SU-DHL-6 (cell line): ENCODE results near the gene VGLL3.

Experiments
- H2AFZ ChIP-seq: fragments of 200-600 bp; sonication (generic); 2 replicates; pipeline ENCODE4 v1.6.1; 2014; ENCODE audit warnings: low read depth, mild to moderate bottlenecking, moderate library complexity, mixed read lengths, antibody characterized with exemption, low read length; ENCODE audit not compliant: severe bottlenecking
- H3F3A ChIP-seq: fragments of 200-600 bp; shearing (Covaris generic); 2 replicates; pipeline ENCODE4 v1.6.0; 2016; ENCODE audit warnings: antibody characterized with exemption, mild to moderate bottlenecking; ENCODE audit not compliant: insufficient read depth
- H3K27ac ChIP-seq: fragments of 200-600 bp; sonication (generic); 2 replicates; pipeline ENCODE4 v1.5.1; 2016; ENCODE audit warnings: low read depth, mild to moderate bottlenecking, low read length, moderate library complexity, mixed read lengths
- H3K27me3 ChIP-seq: fragments of 200-600 bp; sonication (generic), shearing (Covaris generic); 2 replicates; pipeline ENCODE4 v1.6.0; 2014; ENCODE audit warnings: mild to moderate bottlenecking, low read length
- H3K36me3 ChIP-seq: fragments of 200-600 bp; sonication (generic); 2 replicates; pipeline ENCODE4 v1.6.1; 2014; ENCODE audit warnings: mild to moderate bottlenecking, low read length, mixed read lengths
- H3K4me2 ChIP-seq: fragments of 300-600, 200-600 bp; shearing (Covaris generic), sonication (generic); 2 replicates; pipeline ENCODE4 v1.6.0; 2014; ENCODE audit warnings: low read length, low read depth, mild to moderate bottlenecking; ENCODE audit not compliant: poor library complexity, severe bottlenecking
- H3K4me3 ChIP-seq: fragments of 200-600 bp; sonication (generic); 2 replicates; pipeline ENCODE4 v1.5.1; 2014; ENCODE audit warnings: antibody characterized with exemption, low read length, mild to moderate bottlenecking, mixed read lengths; ENCODE audit not compliant: insufficient read depth, poor library complexity, severe bottlenecking
- H3K79me2 ChIP-seq: fragments of 200-600 bp; sonication (generic); 2 replicates; pipeline ENCODE4 v1.6.1; 2014; ENCODE audit warnings: mild to moderate bottlenecking, low read length, moderate library complexity; ENCODE audit not compliant: insufficient read depth
- H3K9ac ChIP-seq: fragments of 200-600 bp; sonication (generic); 2 replicates; pipeline ENCODE4 v1.7.0; 2014; ENCODE audit warnings: mild to moderate bottlenecking, low read length
- H3K9me2 ChIP-seq: fragments of 200-600 bp; sonication (generic); replicated peaks from 2 replicates; pipeline ENCODE4 v1.6.1; 2014; ENCODE audit warnings: low read length; ENCODE audit not compliant: insufficient read depth
- H3K9me3 ChIP-seq: fragments of 200-600 bp; sonication (generic); 2 replicates; pipeline ENCODE4 v1.6.1; 2014; ENCODE audit warnings: low read length, mixed read lengths; ENCODE audit not compliant: insufficient read depth
- H4K20me1 ChIP-seq: fragments of 200-600 bp; sonication (generic); 2 replicates; pipeline ENCODE4 v1.6.1; 2014; ENCODE audit warnings: low read depth, mild to moderate bottlenecking, antibody characterized with exemption, low read length, moderate library complexity, mixed read lengths
- EZH2phosphoT487 ChIP-seq: fragments of 200-600 bp; sonication (generic), shearing (Covaris generic); conservative IDR thresholded peaks from 2 replicates; pipeline ENCODE4 v1.6.1; 2018; ENCODE audit warnings: mild to moderate bottlenecking, antibody characterized with exemption, low read length, moderate library complexity, mixed read lengths
- TF ChIP-seq, protein P1 (sequence below): fragments of 200-600 bp; sonication (generic); IDR thresholded peaks from one replicate; pipeline ENCODE4 v1.5.1; 2017; ENCODE audit warnings: antibody characterized with exemption, mild to moderate bottlenecking, low read length, moderate library complexity; ENCODE audit not compliant: insufficient read depth, poor library complexity, severe bottlenecking

VGLL3 gene

DNA sequence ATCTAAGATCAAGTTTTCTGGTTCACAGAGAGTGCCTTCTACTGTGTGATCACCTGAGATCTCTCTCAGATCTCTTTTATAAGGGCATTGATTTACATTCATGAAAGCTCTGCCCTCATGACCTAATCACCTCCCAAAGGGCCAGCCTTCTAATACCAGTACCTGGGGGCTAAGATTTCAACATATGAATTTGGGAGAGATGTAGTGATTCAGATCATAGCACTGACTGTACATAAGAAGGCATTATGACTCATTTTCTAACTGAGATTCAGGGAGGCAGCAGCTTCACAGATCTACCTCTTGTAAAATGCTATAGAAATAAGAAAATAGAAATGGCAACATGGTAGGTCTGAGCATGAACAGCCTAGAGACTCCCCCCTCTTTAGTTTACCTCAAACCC lies 39.6 kb downstream of the VGLL3 start:
- Histone ChIP-seq H3K36me3 (no peaks in the 10 kb centered on the region), H3K9ac (no peak overlapping the region), H3K27ac (no peak overlapping the region), H3F3A (no peaks in the 10 kb centered on the region), H3K4me2 (no peak overlapping the region), H3K4me3 (no peak overlapping the region), H3K9me3 (no peaks in the 10 kb centered on the region), H2AFZ (no peak overlapping the region), H4K20me1 (no peaks in the 10 kb centered on the region), H3K9me2 (no peaks in the 10 kb centered on the region), H3K79me2 (no peaks in the 10 kb centered on the region), H3K27me3 (no peaks in the 10 kb centered on the region)
- TF ChIP-seq, protein P1, sequence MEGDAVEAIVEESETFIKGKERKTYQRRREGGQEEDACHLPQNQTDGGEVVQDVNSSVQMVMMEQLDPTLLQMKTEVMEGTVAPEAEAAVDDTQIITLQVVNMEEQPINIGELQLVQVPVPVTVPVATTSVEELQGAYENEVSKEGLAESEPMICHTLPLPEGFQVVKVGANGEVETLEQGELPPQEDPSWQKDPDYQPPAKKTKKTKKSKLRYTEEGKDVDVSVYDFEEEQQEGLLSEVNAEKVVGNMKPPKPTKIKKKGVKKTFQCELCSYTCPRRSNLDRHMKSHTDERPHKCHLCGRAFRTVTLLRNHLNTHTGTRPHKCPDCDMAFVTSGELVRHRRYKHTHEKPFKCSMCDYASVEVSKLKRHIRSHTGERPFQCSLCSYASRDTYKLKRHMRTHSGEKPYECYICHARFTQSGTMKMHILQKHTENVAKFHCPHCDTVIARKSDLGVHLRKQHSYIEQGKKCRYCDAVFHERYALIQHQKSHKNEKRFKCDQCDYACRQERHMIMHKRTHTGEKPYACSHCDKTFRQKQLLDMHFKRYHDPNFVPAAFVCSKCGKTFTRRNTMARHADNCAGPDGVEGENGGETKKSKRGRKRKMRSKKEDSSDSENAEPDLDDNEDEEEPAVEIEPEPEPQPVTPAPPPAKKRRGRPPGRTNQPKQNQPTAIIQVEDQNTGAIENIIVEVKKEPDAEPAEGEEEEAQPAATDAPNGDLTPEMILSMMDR: no peak
- no peak for TF ChIP-seq EZH2phosphoT487

DNA sequence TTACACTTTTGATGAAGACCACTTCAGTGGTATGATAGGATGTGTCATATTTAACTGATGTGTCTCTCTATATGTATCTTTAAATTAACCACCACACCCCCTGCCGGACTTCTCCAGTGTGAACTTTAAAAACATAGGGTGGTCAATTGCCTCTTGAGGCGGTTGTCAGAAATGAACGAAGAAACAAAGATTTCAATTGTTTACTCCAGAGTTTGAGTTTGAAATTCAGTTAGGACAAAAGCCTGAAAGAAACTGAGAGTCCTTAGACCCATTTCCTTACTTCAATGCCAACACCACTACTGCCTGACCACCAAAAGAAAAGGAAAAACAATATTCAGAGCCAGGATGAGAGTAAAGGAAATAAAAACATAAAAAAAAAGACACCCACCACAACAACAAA lies 40.2 kb downstream of the VGLL3 start:
- TF ChIP-seq, protein P1: no peak
- no peak for TF ChIP-seq EZH2phosphoT487

DNA sequence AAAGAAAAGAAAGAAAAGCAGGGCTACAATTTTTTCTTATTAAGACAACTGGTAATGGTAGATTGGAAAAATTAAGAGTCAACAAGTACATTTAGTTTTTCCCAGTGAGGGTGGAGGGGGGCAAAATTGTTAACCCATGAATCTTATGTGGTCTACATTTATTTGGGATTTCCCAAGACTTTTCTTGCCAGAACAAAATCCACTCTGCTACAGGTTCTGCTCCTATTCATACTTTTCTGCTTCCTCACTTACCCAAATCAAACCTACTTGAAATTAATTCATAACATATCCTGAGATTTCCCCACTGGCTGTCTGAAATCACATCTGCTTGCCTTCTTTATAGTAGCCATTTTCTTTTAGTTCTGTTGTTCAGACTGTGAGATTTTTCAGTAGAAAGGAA lies 41.1 kb downstream of the VGLL3 start:
- Histone ChIP-seq H3K79me2 (no peaks in the 10 kb centered on the region), H3K4me2 (no peak overlapping the region), H3K9me3 (no peaks in the 10 kb centered on the region), H3K27me3 (no peaks in the 10 kb centered on the region), H3F3A (no peaks in the 10 kb centered on the region), H2AFZ (no peak overlapping the region), H3K9me2 (no peaks in the 10 kb centered on the region), H3K36me3 (no peaks in the 10 kb centered on the region), H3K9ac (no peak overlapping the region), H3K4me3 (no peak overlapping the region), H3K27ac (no peak overlapping the region), H4K20me1 (no peaks in the 10 kb centered on the region)
- TF ChIP-seq, protein P1: no peak
- TF ChIP-seq EZH2phosphoT487: no peak

More for the DNA sequence above, 40.2 kb downstream of the VGLL3 start:
- no peaks in the 10 kb centered on the region for H3K9me3 ChIP-seq
- H3K27ac ChIP-seq: no peak overlapping the region
- H3K9me2 ChIP-seq: no peaks in the 10 kb centered on the region
- no peaks in the 10 kb centered on the region for H3F3A ChIP-seq
- no peaks in the 10 kb centered on the region for H4K20me1 ChIP-seq
- no peaks in the 10 kb centered on the region for H3K36me3 ChIP-seq
- H3K79me2 ChIP-seq: no peaks in the 10 kb centered on the region
- H3K27me3 ChIP-seq: no peaks in the 10 kb centered on the region
- no peak overlapping the region for H3K4me3 ChIP-seq
- H3K4me2 ChIP-seq: no peak overlapping the region
- no peak overlapping the region for H2AFZ ChIP-seq
- no peak overlapping the region for H3K9ac ChIP-seq
